HEK293 (cell line): ENCODE data around the gene COL17A1.

ENCODE experiments used
- CTCF ChIA-PET: fragments of 350-600 bp; formaldehyde crosslinking; extraction: SDS; loops from one replicate; lab custom pipeline; 2021; ENCODE audit warnings: antibody characterized with exemption; lab: Yijun Ruan, JAX
- POLR2A ChIA-PET: fragments of 300-600 bp; formaldehyde crosslinking; extraction: SDS; loops from one replicate; lab custom pipeline; 2020; ENCODE audit warnings: antibody characterized with exemption, inconsistent platforms; lab: Yijun Ruan, JAX
- H3K27ac ChIP-seq: fragments of 200-500 bp; sonication (Bioruptor generic); 2 replicates; pipeline ENCODE4 v1.5.1; 2014; ENCODE audit warnings: low read depth, low read length, control low read depth, inconsistent platforms; ENCODE audit errors: extremely low read depth
- H3K36me3 ChIP-seq, 2 experiments: fragments of 200-500 bp in 1 of 2; sonication (Bioruptor generic) in 1 of 2; 1 replicate in 1 of 2; 2 replicates in 1 of 2; pipeline ENCODE4 v1.5.1; 2014 to 2017; ENCODE audit warnings: inconsistent platforms in 2 of 2, low read length in 2 of 2; ENCODE audit not compliant: control insufficient read depth in 2 of 2, insufficient read depth in 1 of 2
- H3K4me1 ChIP-seq: fragments of 200-500 bp; sonication (Bioruptor generic); 2 replicates; pipeline ENCODE4 v1.5.1; 2014; ENCODE audit warnings: mild to moderate bottlenecking, low read length, inconsistent platforms; ENCODE audit not compliant: control insufficient read depth, insufficient read depth
- H3K4me3 ChIP-seq: 2 replicates; pipeline ENCODE4 v1.5.1; 2011; ENCODE audit warnings: low read depth, mild to moderate bottlenecking, control low read depth, low read length, moderate library complexity
- H3K9me3 ChIP-seq: fragments of 200-500 bp; sonication (Bioruptor generic); 2 replicates; pipeline ENCODE4 v1.5.1; 2014; ENCODE audit warnings: low read depth, low read length, inconsistent platforms; ENCODE audit not compliant: control insufficient read depth, insufficient read depth
- KLF7 ChIP-seq: fragments of 450-650 bp; formaldehyde crosslinking; IDR thresholded peaks from 2 replicates; pipeline ENCODE4 v1.5.1; 2016; ENCODE audit warnings: missing biosample characterization, missing genetic modification characterization, borderline replicate concordance
- REPIN1 ChIP-seq: fragments of 450-650 bp; formaldehyde crosslinking; IDR thresholded peaks from 2 replicates; pipeline ENCODE4 v1.5.1; 2017; ENCODE audit warnings: missing biosample characterization, missing genetic modification characterization, low read depth
- ZBTB20 ChIP-seq: fragments of 450-650 bp; formaldehyde crosslinking; IDR thresholded peaks from 2 replicates; pipeline ENCODE4 v1.5.1; 2016; ENCODE audit warnings: missing biosample characterization, missing genetic modification characterization
- ZBTB48 ChIP-seq: fragments of 450-650 bp; formaldehyde crosslinking; IDR thresholded peaks from 2 replicates; pipeline ENCODE4 v1.5.1; 2016; ENCODE audit warnings: missing biosample characterization, missing genetic modification characterization
- ZBTB6 ChIP-seq: fragments of 450-650 bp; formaldehyde crosslinking; IDR thresholded peaks from 2 replicates; pipeline ENCODE4 v1.5.1; 2017; ENCODE audit warnings: missing biosample characterization, missing genetic modification characterization
- ZBTB7A ChIP-seq: fragments of 450-650 bp; formaldehyde crosslinking; IDR thresholded peaks from 2 replicates; pipeline ENCODE4 v1.5.1; 2016; ENCODE audit warnings: low read depth, missing biosample characterization, missing genetic modification characterization
- ZNF140 ChIP-seq: fragments of 450-650 bp; formaldehyde crosslinking; IDR thresholded peaks from 2 replicates; pipeline ENCODE4 v1.5.1; 2016; ENCODE audit warnings: missing biosample characterization, missing genetic modification characterization
- ZNF18 ChIP-seq: fragments of 450-650 bp; formaldehyde crosslinking; IDR thresholded peaks from 2 replicates; pipeline ENCODE4 v1.5.1; 2016; ENCODE audit warnings: missing biosample characterization, missing genetic modification characterization
- ZNF518A ChIP-seq: fragments of 450-650 bp; formaldehyde crosslinking; conservative IDR thresholded peaks from 2 replicates; pipeline ENCODE4 v1.5.1; 2016; ENCODE audit warnings: low read depth, missing biosample characterization, missing genetic modification characterization
- ZNF561 ChIP-seq: fragments of 450-650 bp; IDR thresholded peaks from 2 replicates; pipeline ENCODE4 v1.5.1; 2018; ENCODE audit warnings: missing biosample characterization, missing genetic modification characterization, borderline replicate concordance
- ZNF600 ChIP-seq: fragments of 450-650 bp; formaldehyde crosslinking; IDR thresholded peaks from 2 replicates; pipeline ENCODE4 v1.5.1; 2016; ENCODE audit warnings: missing biosample characterization, missing genetic modification characterization
- ZNF830 ChIP-seq: fragments of 450-650 bp; IDR thresholded peaks from 2 replicates; pipeline ENCODE4 v1.5.0; 2018; ENCODE audit warnings: missing biosample characterization, missing genetic modification characterization, low read depth, mild to moderate bottlenecking, moderate library complexity
- ZSCAN18 ChIP-seq: fragments of 450-650 bp; formaldehyde crosslinking; IDR thresholded peaks from 2 replicates; pipeline ENCODE4 v1.5.1; 2016; ENCODE audit warnings: missing biosample characterization, missing genetic modification characterization
- ZSCAN4 ChIP-seq: fragments of 450-650 bp; formaldehyde crosslinking; IDR thresholded peaks from 2 replicates; pipeline ENCODE4 v1.5.1; 2017; ENCODE audit warnings: missing biosample characterization, missing genetic modification characterization

Gene COL17A1

GRCh38 chr10:104074505-104074904 lies 11.2 kb downstream of the COL17A1 start:
- TF ChIP-seq ZNF600 (no peak), ZBTB48 (tag by site-specific recombination) (no peak), ZNF18 (no peak), ZSCAN4 (no peak), KLF7 (tag by site-specific recombination) (no peak), ZNF830 (no peak), ZBTB20 (no peak), ZNF140 (no peak), ZNF518A (tag by site-specific recombination) (no peak)
- TF ChIP-seq, all 188 proteins: peak for 0
- H3K36me3 ChIP-seq = no peaks in the 10 kb centered on the region
- H3K27ac ChIP-seq = no peak overlapping the region
- H3K4me1 ChIP-seq = peaks cover 17% of the 10 kb centered on the region
- ChIA-PET POLR2A (no interaction called here), CTCF (no interaction called here)
- no peaks in the 10 kb centered on the region for H3K9me3 ChIP-seq
- H3K4me3 ChIP-seq = no peak overlapping the region

- ChIA-PET POLR2A (interaction anchor here (0.8 kb wide), 1 partner anchor 48 kb away, joined by 4 read pairs; no protein-coding TSS in a partner anchor), CTCF (no interaction called here)
- Histone ChIP-seq H3K4me3 (no peak overlapping the region), H3K36me3 (no peaks in the 10 kb centered on the region), H3K4me1 (peaks cover 14% of the 10 kb centered on the region), H3K27ac (no peak overlapping the region), H3K9me3 (no peaks in the 10 kb centered on the region)
- no peak for TF ChIP-seq REPIN1 (tag by site-specific recombination)
- TF ChIP-seq ZBTB6 (tag by site-specific recombination) = no peak
- TF ChIP-seq ZBTB7A (tag by site-specific recombination) = no peak
- TF ChIP-seq ZNF561 = no peak
- no peak for TF ChIP-seq ZSCAN18 (tag by site-specific recombination)
Measured at GRCh38 chr10:104072786-104073185, 12.9 kb downstream of the COL17A1 start.
